Activated naive CD4-positive, alpha-beta T cell treated with anti-CD3 and anti-CD28 coated beads, Interleukin-2, amount 50 U/mL, for 16 hours (primary cell): Measurements from ENCODE around the gene HNRNPLL.

Experiments
- DNase-seq: peaks from one replicate; pipeline ENCODE4 v3.0.0-alpha.2; 2020

The HNRNPLL gene

DNA sequence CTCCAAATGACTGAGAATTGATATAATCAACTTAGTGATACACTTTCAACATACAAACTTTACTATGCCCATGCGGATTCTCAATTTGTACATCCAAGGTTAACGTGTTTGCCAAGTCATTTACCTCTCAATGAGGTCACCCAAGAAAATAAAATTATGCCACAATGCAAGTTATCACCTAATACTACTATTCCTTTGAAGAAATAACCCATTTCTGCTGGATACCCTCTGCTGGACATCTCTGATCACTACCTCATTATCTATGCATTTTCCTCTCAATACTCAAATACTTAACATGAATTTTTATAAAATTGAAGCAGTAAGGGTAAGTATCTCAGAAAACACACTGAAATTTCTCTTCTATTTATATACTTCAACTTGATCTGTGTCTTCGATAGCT is 12.7 kb downstream of the HNRNPLL start:
- no peak for DNase-seq

DNA sequence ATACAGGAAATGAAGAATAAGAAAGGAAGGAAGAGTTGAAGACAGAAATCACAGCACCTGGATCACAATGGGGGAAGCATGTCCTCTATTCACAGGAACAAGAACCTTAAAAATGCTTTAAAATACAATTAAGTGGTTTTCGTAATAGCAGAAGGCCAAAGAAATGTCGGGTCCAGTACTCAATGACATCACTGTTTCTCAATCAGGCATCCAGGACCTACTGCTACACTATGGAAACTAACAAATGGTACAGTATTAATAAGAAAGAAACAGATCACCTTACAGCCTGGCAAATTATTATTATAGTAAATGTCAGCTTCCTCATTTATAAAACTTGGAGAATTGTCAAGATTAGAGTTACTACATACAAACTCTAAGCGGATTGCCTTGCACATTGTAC is 15.8 kb downstream of the HNRNPLL start:
- DNase-seq: no peak

DNA sequence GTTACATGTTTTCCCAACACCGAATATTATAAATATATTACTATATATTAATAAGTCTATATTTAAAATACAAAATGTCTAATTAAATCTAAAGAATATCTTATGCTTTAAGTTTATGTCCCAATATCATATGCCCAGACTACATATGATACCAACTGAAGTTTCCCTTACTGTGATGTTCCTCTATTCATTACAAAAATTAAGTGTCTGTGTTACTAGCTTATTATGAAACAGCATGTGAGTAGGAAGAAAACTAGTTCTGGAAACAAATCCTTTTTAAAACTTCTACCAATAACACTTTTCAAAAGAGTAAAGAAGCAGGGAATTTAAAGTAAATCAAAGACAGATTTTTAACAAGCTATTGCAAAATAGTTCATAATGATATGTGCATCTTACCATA is 17.8 kb downstream of the HNRNPLL start:
- no peak for DNase-seq

GRCh38 chr2:38583994-38584393 is 18.7 kb downstream of the HNRNPLL start:
- no peak for DNase-seq

DNA sequence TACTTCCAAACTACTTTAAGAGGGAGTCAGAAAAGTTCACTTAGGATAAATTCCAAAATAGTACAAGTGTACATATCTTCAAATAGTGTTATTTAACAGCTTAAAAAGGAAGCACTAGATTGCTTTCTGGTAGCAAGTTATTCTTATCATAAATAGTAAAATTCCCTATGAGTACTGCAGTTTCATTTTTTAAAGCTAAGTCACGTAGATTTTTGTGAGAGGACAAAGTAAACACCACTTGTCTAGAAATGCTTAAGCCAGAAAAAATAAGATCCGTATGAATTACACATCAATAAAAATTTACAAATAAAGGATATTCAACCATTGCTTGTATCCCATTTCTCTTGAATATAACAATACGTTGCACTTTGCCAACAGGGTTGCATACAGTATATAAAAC is 19.2 kb downstream of the HNRNPLL start:
- DNase-seq: no peak

DNA sequence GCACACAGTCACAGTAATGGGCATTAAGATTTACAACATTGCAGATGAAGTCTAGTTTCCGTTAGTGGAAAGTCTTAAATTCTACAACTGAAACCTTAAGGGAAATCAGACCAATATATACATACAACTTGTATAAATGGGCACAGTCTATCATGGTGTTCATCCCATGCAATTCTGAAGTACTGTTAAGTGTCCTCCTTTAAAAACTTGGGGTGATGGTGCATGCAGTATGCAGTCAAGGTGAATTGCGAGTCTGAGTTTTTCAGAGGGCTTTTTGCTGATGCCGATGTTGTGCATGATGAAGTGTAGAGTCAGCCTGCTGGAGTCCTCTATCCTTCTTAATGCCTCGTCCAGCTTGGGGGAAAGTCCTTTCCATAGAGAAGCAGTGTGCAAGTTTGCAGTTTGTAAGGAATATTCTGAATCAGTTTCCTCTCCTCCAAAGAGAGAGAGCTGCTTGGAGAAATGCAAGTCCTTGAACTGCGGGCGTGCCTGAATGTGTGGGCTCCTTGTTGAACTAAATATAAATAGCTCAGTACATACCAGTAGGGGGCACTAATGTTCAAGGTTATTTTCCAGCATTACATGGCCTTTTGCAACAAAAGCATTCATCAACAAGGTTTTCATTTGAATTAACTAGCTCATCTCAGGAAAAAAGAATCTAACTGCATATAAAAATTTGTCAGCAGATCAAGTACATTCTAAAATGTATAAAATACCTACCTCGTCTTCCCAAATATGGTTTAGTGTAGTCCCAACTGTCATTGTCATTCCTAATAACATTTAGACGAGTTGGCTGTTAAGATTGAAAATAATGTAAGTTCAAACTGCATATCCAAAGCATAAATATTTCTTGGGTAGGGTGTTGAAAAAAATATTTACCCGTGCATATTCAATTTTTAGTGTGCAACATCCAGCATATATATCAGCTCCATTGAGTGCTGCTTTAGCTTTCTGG is 21.3 kb downstream of the HNRNPLL start:
- DNase-seq: peak; percentile 34

GRCh38 chr2:38580115-38580636 is 22.6 kb downstream of the HNRNPLL start:
- DNase-seq: no peak

GRCh38 chr2:38578832-38579231 is 23.9 kb downstream of the HNRNPLL start:
- no peak for DNase-seq

DNA sequence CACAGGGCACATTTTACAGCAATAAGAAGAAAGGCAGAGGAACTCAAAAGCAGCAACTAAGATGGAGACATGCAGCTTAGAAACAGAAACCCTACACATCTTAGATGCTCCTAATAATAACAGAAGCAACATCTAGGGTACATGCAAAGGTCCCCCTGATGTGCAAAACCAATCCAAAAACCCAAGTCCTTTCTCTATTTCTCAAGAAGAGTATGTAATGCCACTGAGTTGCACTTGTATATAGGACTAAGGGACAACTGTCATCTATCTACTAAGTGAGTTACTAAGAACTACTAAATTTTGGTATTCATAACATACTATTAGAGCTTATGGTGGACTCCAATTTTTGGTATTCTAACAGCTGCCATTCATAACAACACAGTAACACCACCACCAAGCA is 28.4 kb downstream of the HNRNPLL start:
- no peak for DNase-seq

DNA sequence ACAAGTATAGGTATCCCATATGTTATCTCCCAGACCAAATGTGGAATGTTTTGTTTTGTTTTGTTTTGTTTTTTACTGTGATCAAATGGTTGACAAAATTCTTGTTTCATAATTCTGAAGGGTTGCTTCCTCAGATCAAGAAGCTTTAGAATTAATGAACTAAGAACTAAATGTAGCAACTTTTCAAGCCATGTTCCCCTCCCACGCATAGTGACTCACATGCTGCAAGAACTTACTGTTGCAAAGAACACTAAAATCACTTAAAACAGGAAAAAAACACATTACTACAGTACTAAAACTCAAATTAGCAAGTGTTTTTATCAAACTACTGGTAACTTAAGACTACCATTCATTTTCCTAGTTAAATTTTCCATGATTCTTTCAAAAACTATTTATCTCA is 30.6 kb downstream of the HNRNPLL start:
- DNase-seq: peak; percentile 45

DNA sequence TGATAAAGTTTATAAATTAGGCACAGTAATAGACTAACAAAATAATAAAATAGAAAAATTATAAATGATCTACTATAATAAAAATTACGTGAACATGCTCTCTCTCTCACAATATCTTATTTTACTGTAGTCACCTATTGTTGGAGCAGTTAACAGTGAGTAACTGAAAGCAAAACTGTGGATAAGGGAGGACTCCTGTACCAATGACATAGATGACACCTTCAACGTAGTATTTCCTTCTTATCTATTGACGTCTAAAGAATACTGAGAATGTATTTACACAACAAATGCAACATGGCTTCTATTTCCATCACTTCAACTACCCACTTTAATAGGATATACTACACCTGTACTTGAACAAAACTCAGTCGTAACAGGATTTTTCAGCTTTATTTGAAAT is 31.5 kb downstream of the HNRNPLL start:
- DNase-seq: no peak

DNA sequence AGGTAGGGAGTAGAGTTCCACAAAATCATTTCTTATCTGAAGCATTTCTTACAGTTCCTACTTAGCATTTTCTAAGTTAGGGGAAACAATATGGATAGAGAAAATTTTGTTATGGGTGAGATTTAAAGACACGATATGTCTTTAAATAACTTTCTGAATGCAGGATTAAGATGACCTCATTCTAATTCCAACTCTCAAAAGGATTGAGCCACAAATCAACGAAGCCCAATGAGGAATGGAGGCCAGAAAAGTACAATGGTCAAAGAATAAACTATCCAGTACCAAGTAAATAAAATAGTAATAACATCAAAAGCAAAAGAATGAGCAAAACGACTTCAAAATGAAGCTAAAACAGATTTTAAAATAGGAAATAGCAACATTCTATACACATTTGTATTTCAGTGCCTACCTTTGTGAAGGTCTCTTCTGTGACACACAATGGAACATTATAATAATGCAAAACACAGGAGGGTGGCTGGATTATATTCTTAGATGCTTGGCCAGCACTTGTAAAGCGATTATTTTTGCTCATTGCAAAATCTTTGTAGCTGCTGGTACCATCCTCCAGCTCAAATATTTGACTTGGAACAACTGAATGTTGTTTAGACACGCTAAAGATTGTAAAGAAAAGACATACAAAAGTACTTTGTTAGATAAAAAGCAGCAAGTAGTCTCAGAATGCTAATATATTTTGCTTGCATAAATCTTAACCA is 33.8 kb downstream of the HNRNPLL start:
- DNase-seq: no peak

DNA sequence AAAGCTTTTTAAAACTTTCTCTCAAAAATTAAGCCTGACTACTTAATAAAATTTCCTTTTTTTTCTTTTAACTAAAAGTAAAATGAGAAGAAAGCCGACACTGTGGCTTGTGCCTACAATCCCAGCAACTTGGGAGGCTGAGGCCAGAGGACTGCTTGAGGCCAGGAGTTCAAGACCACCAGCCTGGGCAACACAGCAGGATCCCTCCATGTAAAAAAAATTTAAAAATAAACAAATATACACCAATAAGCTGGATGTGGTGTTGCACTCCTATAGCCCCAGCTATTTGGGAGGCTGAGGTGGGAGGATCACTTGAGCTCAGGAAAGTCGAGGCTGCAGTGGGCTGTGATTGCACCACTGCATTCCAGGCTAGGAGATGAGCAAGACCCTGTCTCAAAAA is 37.4 kb downstream of the HNRNPLL start:
- DNase-seq: no peak

DNA sequence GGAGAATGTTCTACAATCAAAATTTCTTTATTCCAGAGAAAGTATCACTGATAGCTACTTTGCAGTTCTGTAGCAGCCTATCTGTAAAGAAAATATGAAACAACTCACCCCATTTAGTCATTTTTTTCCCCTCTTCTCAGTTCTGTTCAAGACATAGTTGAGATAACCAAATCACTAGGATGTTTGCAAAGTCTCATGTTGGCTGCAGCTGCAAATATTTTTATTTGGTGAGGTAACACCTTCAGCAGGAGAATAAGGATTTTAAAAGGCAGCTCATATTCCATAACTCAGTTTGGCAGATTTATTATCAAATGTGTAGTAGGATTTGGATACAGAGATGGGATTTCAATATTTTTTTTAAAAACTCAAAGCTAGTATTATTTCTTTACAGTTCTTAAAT is 41.0 kb downstream of the HNRNPLL start:
- DNase-seq: no peak

DNA sequence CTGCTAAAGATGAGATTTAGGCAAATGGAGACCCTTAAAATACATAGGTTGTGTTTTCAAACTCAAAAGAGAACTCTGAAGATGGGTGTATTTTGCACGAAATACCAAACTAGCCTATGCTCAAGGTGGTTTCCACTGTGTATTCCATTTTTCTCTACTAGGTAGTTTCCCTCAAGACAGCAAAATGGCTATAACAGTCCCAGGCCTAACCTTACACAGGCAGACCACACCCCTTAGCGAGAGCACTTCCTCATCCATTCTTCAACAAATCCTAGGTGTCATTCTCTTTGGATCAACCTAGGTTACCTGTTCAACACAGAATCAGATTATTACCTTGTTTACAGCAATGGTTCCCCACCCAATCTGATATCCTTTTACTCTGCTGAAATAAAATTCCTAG is 42.6 kb downstream of the HNRNPLL start:
- DNase-seq: no peak

DNA sequence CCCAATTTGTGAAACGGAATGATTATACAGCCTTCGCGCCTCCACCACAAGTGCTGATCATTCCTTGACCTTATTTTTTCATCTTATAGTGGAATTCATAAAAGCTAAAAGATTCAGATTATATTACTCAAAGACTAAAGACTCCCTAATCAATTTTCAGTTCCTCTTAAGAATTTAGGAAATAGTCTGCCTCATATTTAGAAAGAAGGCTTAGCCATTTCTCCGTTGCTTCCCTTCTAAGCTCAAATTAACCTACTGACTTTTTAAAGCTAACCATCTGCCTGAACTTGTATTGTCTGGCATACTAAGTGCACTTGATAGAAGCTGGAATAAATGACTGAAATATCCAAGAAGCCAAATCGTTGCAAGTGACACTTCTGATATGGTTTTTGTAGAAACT is 44.7 kb downstream of the HNRNPLL start:
- DNase-seq: no peak

DNA sequence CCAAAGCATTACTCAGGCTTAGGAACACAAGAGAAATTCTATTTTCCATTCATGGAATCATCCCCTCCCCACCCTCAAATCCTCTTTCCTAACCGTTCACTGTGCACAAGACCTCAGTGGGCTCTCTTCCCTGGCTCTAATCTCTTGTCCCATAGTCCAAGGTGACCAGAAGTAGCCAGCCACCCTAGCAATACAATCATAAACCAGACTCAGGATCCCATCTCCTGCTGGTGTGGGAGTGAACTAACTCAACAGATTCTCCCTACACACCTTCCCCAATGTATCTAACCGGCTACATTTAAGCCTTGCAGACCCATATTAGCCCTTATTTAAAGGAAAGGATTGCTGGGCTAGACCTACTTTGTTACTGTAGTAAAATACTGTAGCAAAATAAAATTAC is 45.5 kb downstream of the HNRNPLL start:
- no peak for DNase-seq

- no peak for DNase-seq
These were observed 46.5 kb downstream of the HNRNPLL start for GRCh38 chr2:38556006-38556801.

GRCh38 chr2:38554973-38555595 is 47.6 kb downstream of the HNRNPLL start:
- DNase-seq: no peak

GRCh38 chr2:38553554-38553953 is 49.2 kb downstream of the HNRNPLL start:
- DNase-seq: no peak

GRCh38 chr2:38552259-38552658 is 50.5 kb downstream of the HNRNPLL start:
- DNase-seq: no peak

GRCh38 chr2:38551746-38552145 is 51.0 kb downstream of the HNRNPLL start:
- no peak for DNase-seq

GRCh38 chr2:38551171-38551570 is 51.6 kb downstream of the HNRNPLL start:
- DNase-seq: no peak
